ENCODE measurements around the gene NUCB2.
"Not testable (repeated sequence)": the region's sequence is repeated elsewhere in the genome, so short reads cannot be mapped to it uniquely, and the experiment has no call there.

Gene NUCB2

DNA sequence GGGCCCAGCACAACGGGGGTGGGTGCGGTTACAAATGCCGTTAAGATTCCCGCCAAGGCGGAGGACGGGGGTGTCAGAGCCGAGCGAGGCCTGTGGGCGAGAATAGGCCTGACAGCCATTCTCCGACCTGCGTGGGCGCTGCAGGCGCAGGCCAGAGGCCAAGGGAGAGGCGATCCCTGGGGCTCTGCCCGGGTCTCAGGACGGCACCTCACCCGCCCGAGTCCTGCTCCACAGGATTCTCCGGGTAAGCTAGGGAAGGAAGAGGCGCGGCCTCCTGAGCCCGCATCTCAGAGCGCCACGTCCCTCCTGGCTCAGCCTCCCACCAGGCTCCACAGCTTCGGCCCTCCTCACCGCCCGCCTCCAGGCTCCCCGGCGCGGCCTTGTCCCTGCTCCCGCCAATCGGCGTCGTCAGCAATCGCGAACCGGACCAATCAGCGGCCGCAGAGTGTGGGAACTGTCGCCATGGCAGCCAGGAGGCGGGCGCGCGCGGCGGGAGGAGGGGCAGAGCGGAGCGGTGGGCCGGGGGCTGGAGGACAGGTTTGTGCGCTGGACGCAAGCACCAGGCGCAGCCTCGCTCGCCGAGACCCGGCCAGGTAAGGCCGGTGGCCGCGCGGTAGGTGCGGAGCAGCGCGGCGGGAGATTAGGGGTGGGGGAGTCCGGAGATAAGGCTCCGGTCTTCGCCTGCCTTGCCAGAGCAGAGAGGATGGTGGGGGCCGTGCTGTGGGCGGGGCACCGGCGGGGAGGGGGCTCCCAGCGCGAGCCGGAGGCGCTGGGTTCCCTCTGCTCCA lies at the start of gene NUCB2:
NUCB2 (plus strand) TSS at position 504 of the 788 bp plus-strand sequence. CDS start 18,585 bp downstream, outside the sequence.
- peak; percentile 97 for DNase-seq

DNA sequence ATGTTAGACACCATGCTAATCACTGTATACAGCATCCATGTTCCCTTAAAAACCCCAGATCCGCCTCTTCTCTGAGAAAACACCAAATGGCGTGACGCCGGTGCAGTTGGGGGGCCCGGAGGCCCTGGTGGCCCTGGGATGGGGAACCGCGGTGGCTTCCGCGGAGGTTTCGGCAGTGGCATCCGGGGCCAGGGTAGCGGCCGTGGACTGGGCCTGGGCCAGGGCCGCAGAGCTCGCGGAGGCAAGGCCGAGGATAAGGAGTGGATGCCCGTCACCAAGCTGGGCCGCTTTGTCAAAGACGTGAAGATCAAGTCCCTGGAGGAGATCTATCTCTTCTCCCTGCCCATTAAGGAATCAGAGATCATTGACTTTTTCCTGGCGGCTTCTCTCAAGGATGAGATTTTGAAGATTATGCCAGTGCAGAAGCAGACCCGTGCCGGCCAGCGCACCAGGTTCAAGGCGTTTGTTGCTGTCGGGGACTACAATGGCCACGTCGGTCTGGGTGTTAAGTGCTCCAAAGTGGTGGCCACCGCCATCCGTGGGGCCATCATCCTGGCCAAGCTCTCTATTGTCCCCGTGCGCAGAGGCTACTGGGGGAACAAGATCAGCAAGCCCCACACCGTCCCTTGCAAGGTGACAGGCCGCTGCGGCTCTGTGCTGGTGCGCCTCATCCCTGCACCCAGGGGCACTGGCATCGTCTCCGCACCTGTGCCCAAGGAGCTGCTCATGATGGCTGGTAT lies 48.2 kb upstream of the NUCB2 start:
- DNase-seq, result not testable (repeated sequence)

DNA sequence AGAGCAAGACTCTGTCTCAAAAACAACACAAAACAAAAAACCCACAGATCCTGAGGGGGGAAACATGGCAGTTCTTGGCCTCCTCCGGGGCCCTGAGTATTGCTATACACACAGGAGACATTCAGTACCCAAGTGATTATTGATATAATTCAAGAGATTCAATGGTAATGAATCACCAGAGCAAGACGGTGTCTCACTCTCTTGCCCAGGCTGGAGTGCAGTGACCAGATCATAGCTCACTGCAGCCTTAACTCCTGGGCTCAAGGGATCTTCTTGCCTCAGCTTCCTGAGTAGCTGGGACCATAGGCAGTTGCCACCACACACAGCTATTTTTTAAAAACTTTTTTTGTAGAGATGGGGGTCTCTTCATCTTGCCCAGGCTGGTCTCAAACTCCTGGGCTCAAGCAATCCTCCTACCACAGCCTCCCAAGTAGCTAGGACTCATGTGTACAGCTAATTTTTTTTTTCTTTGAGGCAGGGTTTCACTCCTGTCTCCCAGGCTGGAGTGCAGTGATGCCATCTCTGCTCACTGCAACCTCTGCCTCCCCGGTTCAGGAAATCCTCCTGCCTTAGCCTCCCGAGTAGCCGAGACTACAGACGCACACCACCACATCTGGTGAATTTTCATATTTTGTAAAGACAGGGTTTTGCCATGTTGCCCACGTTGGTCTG lies 46.9 kb upstream of the NUCB2 start:
- no peak for DNase-seq

DNA sequence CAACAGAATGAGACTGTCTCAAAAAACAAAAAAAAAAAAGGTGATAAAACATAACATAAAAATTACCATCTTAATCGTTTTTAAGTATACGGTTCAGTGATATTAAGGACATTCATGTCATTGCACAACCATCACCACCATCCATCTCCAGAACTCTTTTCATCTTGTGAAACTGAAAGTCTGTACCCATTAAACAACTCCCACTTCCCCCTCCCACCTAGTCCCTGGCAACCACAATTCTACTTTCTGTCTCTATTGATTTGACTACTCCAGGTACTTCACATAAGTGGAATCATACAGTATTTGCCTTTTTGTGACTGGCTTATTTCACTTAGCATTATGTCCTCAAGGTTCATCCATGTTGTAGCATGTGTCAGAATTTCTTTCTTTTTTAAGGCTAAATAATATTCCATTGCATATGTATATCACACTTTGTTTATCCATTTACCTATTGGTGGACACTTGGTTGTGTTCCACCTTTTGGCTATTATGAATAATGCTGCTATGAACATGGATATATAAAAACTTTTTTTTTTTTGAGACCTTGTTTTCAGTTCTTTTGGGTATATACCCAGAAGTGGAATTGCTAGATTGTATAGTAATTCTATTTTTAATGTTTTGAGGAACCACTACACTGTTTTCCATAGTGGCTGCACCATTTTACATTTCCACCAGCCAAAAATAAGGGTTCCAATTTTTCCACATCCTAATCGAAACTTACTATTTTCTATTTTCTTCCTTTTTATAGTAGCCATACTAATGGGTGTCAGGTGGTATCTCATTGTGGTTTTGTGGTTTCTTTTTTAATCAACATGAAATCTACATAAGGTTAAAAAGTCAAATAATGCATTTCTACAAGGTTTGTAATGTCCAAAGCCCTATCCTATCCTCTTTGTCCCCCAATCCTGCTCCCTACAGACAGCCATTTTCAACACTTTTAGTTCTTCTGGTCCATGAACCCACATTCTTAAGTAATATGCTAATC lies 45.4 kb upstream of the NUCB2 start:
- no peak for DNase-seq

DNA sequence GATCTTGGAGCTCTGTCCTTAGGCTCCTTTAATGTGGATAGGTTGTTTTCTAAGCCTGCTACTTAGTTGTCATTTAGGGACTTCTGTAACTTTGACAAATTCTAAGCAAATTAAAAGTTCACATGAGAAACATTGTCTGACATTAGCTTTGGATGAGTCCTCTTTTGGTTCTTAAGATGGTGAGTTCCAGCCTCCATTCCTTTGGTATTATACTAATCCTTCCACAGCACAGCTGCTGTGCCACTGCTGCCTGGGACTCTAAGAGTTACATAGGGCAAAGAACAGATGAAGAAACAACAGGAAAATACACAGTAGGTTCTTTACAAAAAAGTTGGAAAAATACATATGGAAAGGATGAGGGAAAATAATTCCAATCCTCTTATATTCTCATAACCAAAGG lies 43.4 kb upstream of the NUCB2 start:
- no peak for DNase-seq

DNA sequence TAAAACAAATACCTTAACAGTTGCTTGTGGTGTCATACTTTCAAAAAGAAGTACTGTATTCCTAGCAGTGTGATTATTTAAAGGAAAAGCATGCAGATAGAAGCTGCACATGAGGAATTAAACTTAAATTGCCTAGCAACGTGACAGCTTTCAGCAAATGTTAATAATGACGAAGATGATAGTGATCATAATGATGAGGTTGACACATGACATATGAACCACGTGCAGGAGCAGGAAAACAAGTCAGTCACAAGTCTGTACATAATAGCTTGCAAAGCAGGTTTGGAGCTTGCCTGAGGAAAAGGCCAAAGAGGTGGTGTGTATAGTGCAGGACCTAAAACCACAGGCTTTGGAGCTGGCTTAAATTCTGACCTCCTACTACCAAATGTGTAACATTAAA lies 38.2 kb upstream of the NUCB2 start:
- peak; percentile 1 for DNase-seq

DNA sequence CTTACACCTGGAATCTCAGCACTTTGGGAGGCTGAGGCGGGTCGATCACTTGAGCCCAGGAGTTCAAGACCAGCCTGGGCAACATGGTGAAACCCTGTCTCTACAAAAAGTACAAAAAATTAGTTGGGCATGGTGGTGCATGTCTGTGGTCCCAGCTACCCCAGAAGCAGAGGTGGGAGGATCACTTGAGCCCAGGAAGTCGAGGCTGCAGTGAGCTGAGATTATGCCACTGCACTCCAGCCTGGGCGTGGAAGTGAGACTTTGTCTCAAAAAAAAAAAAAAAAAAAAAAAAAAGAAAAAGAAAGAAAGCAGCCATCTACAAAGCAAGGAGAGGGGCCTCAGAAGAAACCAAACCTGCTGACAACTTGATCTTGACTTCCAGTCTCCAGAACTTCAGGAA lies 36.6 kb upstream of the NUCB2 start:
- DNase-seq, result not testable (repeated sequence)

DNA sequence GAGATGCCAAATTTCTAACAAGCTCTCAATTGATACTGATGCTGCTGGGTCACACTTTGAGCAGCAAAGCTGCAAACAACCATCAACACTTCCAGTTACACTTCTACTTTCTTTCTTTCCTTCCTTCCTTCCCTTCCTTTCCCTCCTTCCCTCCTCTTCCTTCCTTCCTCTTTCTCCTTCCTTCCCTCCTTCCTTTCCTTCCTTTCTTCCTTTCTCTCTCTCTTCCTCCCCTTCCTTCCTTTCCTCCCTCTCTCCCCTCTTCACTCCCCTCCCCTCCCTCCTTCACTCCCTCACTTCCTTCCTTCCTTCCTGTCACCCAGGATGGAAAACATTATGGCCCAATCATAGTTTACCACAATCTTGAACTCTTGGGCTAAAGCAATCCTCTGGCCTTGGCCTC lies 35.8 kb upstream of the NUCB2 start:
- DNase-seq, result no peak

DNA sequence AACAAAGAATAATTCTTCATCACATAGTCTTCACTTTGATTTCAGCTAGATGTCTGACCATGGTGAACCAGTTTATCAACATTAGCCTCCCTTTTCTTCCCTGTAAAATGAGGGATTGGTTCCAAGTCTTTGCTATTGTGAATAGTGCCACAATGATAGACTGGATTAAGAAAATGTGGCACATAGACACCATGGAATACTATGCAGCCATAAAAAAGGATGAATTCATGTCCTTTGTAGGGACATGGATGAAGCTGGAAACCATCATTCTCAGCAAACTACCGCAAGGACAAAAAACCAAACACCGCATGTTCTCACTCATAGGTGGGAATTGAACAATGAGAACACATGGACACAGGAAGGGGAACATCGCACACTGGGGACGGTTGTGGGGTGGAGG lies 33.6 kb upstream of the NUCB2 start:
- DNase-seq, result not testable (repeated sequence)

DNA sequence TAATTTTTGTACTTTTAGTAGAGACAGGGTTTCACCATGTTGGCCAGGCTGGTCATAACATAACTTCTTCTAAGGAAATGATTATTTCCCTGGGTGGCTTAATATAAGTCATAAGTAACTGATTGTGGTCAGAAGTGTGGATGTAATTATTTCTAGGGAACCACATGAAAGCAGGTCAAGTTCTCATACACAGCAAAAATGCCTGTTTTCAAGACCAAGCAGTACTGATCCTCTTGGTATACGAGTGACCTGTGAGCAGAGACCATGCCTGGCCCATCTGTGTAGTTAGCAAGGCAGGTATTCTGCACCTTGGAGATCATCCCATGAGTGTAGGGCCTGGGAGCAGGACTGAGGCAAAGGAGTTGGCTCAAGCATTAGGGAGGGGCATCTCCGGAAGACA lies 32.5 kb upstream of the NUCB2 start:
- no peak for DNase-seq

DNA sequence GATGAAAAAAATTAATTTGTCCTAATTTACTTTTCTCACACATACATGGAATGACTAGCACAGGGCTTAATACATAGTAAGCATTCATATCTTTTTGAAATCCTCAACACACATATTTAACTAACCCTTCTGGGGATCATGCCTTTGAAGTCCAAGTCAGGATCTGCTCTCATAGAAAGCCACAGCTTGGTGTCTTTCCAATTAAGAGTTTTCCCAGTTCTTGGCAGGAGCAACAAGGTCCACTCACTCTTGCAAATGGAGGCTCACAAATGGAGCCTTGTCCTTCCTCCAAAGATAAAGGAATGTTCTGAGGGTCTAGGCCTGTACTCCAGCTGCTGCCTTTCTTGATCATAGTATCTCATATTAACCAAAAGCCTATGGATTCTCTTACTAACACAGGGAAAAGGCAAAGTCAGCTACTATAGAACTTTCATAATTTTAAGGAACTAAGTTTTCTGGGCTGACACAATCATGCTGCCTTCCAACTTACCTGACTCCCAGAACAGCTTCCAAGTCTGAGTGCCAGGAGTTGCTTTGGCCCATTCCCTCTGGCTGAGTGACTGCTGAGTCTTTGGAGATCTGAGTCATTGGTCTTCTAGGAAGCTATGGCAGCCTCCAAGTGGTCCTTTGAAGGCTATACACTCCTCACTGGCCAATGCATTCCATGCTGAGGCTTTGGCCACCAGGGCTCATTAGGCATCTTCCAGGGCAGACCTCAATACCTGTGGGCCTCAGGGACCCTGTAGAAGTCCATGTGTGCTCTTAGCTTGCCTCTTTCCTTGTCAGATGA lies 25.8 kb upstream of the NUCB2 start:
- no peak for DNase-seq

DNA sequence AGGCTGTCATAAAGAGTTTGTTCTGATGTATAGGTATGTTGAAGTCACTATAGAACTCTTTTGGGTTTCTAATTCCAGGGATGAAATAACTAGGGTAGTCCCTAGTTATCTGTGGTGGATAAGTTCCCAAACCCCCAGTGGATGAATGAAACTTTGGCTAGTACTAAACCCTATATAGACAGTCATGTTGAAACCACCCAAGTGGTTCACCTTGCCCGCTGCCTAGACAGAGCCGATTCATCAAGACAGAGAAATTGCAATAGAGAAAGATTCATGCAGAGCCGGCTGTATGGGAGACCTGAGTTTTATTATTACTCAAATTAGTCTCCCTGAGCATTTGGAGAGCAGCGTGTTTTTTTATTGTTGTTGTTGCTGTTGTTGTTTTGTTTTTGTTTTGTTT lies 23.8 kb upstream of the NUCB2 start:
- no peak for DNase-seq

DNA sequence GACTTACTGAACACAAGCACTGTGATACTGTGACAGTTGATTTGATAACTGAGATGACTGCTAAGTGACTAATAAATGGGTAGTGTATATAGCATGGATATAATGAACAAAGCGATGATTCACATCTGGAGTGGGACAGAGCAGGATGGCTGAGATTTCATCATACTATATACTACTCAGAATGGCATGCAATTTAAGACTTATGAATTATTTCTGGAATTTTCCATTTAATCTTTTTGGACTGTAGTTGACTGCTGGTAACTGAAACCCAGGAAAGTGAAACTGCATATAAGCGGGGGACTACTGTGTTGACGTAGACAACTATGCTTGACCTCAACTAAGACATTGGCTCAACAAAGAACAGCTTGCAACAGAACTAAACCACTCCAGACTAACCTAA lies 20.0 kb upstream of the NUCB2 start:
- no peak for DNase-seq

DNA sequence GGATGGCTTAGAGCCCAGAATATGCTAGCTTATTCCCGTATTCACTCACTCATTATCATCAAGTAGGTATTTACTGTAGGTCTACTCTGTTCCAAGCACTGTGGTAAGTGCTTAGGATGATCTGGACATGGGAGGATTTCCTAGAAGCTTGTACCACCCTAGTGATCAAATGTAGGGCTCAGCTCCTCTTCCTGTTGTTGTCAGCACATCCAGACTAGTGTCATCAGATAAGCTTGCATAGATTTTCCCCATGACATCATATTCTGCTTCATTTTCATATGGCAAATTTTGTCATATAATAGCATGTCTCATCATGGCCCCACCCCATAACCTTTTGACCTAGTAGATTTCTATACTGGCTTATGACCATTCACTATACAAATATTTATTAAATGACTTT lies 19.3 kb upstream of the NUCB2 start:
- DNase-seq, result no peak

DNA sequence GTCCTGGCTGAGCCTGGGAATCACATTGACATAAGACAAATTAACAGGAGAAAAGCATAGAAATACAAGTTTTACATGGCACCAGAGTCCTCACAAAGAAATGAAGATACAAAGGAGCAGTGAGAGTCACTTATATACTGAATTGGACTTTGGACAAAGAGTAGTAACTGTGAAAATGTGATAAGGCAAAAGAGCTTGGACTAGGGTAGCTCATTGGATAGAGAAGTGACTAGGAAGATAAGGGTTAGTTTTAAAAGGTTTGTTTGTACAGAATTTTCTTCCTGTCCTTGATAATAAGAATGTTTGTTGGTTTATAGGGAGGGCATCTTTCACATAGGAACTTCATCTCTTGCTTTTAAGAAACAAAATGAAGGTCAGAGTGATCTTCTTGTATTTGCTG lies 17.9 kb upstream of the NUCB2 start:
- DNase-seq, result no peak

DNA sequence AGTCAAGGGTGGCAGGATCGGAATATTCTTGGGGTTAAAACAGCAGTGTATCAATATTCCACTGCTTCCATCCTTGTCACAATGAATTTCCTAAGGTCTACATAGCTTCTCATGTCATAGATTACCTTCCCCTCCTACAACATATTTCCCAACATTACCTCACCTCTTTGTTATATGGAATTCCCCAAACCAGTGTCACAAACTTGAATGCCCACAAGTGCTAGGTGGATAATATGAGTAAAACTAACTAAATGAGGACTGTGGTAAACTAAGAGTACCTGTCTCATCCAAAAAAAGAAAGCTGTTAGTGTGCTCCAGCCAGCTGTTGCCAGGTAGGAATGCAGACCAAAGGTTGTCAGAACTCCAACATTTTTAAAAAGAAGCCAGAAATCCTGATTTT lies 17.0 kb upstream of the NUCB2 start:
- no peak for DNase-seq

DNA sequence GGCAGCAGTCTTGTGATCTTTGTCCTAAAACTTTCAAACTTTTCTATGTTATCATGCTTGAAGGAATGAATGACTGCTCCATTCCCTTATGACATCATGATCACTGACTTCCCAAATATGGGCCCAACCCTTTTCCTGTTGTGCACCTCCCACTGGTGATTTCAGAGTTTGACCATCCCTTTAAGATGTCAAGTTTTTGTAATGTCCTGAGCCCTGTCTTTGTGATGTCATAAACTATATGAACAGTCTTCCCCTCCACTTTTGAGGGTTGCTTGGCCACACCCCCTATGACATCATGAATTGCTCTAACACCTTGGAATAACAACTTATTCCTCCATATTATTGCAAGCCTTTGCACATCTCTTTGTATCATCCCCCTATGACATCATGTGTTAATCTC lies 16.5 kb upstream of the NUCB2 start:
- DNase-seq, result no peak

DNA sequence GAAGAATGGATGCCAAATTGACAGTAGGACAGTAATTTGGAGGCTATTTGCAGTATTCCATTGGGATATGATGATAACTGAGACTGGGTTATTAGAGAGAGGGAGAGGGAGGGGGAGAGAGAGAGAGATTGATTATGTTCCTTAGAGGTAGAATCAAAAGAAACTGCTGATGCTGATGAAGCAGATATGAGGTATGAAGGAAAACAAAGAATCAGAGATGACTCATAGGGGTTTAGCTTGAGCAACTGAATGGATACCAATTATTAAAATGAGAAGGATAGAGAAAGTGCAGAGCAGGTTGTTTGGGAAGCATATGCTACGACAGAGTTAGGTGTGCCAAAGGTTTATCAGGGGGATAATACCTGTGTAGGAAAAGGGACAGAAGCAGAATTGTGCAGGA lies 12.8 kb upstream of the NUCB2 start:
- DNase-seq, result peak; percentile 20

DNA sequence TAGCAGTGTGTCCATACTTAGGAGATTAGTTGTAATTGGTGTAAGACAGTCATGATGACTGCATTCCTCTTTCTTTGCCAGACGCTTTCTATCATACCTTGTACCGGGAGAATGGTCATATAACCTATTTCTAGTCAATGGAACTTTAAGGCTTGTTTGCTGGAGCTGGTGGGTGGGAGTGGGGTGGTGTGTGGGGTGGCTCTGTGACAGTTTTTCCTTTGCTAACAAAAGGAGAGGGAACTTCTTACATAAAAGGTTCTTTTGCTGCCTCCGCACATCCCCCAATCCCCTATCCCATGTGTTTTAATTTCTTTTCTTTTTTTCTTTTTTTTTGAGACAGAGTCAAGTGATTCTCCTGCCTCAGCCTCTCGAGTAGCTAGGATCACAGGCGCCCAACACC lies 9.8 kb upstream of the NUCB2 start:
- DNase-seq, result no peak

DNA sequence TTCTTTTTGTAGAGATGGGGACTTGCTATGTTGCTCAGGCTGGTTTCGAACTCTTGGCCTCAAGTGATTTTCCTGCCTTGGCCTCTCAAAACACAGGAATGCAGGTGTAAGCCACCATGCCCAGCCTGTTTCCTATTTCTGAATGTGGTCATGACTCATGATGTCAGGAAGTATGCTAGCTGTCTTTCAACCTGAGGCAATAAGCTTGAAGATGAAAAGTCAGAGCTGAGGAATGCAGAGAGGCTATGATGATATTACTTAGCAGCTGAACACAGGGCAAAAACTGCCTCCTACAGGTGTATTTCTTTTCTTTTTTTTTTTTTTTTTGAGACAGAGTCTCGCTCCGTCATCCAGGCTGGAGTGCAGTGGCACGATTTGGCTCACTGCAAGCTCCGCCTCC lies 9.0 kb upstream of the NUCB2 start:
- no peak for DNase-seq

DNA sequence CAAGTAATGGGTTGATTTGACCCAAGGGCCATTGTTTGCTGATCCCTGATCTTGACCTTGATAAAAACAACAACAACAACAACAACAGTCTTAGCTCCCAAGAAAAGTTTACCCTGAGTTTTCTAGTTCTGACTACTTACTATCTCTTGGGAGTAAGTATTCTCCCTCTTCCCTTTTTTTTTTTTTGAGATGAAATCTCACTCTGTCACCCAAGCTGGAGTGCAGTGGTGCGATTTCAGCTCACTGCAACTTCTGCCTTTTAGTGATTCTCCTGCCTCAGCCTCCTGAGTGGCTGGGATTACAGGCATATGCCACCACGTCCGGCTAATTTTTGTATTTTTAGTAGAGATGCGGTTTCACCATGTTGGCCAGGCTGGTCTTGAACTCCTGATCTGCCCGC lies 8.0 kb upstream of the NUCB2 start:
- DNase-seq, result not testable (repeated sequence)

DNA sequence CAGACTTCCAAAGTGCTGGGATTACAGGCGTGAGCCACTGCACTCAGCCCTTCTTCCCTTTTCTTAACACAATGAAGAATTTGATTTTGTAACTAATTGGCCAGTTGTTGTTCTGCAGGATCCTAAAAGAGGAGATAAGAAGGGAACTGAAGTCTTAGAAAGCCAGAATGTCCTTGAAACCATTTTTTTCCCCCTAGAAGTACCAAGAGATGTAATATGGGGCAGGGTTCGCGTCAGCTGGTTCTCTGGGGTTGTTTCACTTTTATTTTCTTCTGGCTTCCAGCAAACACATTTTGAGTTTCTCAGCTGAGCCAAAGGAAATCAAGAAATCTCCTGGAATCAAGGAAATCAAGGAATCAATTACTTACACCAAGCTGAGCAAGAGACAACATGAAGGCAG lies 7.6 kb upstream of the NUCB2 start:
- no peak for DNase-seq

All from NCI-H146 (cell line).